Activated CD8-positive, alpha-beta memory T cell treated with anti-CD3 and anti-CD28 coated beads for 36 hours (primary cell): ENCODE data around the gene BCKDHA. TPM values are rescaled to one million over a fixed set of nuclear protein-coding genes. Genes with fewer than 3 reads are reported as not detected.
"Not testable (repeated sequence)": the region's sequence is repeated elsewhere in the genome, so short reads cannot be mapped to it uniquely, and the experiment has no call there.

Experiments
- CTCF ChIA-PET: fragments of 350-600 bp; sonication (Branson Sonifier 250); formaldehyde crosslinking; loops from one replicate; lab custom pipeline; 2021; ENCODE audit warnings: antibody characterized with exemption; lab: Charles Lee
- POLR2A ChIA-PET: fragments of 350-600 bp; sonication (Branson Sonifier 250); formaldehyde crosslinking; loops from one replicate; lab custom pipeline; 2021; ENCODE audit warnings: antibody characterized with exemption; lab: Charles Lee
- total RNA-seq, 2 experiments: library from RNA; stranded (reverse); gene quantifications; one replicate each; pipeline ENCODE4 v1.2.3, GENCODE V29; 2021

The BCKDHA gene
- total RNA-seq, 2 experiments from 2014 or later: 21.5 to 24.8 TPM

GRCh38 chr19:41452584-41453275, 55.1 kb downstream of the BCKDHA start:
- ChIA-PET CTCF (interaction anchor here (0.7 to 1.8 kb wide), 3 partner anchors 19 to 144 kb away, joined by 3 to 5 read pairs (median 5); no protein-coding TSS in a partner anchor), POLR2A (interaction anchor here (0.7 kb wide), 1 partner anchor 38 kb away, joined by 3 read pairs; no protein-coding TSS in a partner anchor)

GRCh38 chr19:41455936-41456335, 58.3 kb downstream of the BCKDHA start:
- POLR2A ChIA-PET: no interaction called here
- CTCF ChIA-PET: interaction anchor here (1.2 kb wide), 1 partner anchor 24 kb away, joined by 3 read pairs; no protein-coding TSS in a partner anchor

- ChIA-PET CTCF (interaction anchor here (1.2 kb wide), 1 partner anchor 24 kb away, joined by 3 read pairs; no protein-coding TSS in a partner anchor), POLR2A (no interaction called here)
These were observed 58.8 kb downstream of the BCKDHA start for GRCh38 chr19:41456342-41456918.

- ChIA-PET CTCF (interaction anchor here (0.7 to 1.4 kb wide), 2 partner anchors 8 to 1151 kb away, joined by 5 to 6 read pairs; no protein-coding TSS in a partner anchor), POLR2A (interaction anchor here (0.7 kb wide), 2 partner anchors 9 to 657 kb away, joined by 3 to 5 read pairs; no protein-coding TSS in a partner anchor)
These were observed 59.6 kb downstream of the BCKDHA start for GRCh38 chr19:41457241-41457640.

- ChIA-PET CTCF (no interaction called here), POLR2A (no interaction called here)
These were observed 64.9 kb downstream of the BCKDHA start for GRCh38 chr19:41462497-41462896.

GRCh38 chr19:41463257-41464256, 65.9 kb downstream of the BCKDHA start:
- CTCF ChIA-PET, POLR2A ChIA-PET: not testable (repeated sequence)

Other genes with a start within 250 kb of the BCKDHA start
- not detected for gene CYP2S1, start 204.6 kb upstream of the BCKDHA start, total RNA-seq
- under 1 TPM; 0.08 to 0.21 TPM for gene AXL, start 178.6 kb upstream of the BCKDHA start, total RNA-seq
- gene HNRNPUL1, start 133.4 kb upstream of the BCKDHA start, total RNA-seq: 100 to 1,000 TPM; 258 to 262 TPM
- 10 to 100 TPM; 22.9 to 25.1 TPM for gene CCDC97, start 87.6 kb upstream of the BCKDHA start, total RNA-seq
- gene TGFB1, start 43.9 kb upstream of the BCKDHA start, total RNA-seq: 100 to 1,000 TPM; 148 to 150 TPM
- gene B9D2, start 33.7 kb upstream of the BCKDHA start, total RNA-seq: 1 to 10 TPM; 5.5 to 5.6 TPM
- 1 to 10 TPM; 2.2 to 3.0 TPM for gene TMEM91, start 21.3 kb upstream of the BCKDHA start, total RNA-seq
- 10 to 100 TPM; 52.2 to 57.6 TPM for gene EXOSC5, start 459 bp upstream of the BCKDHA start, total RNA-seq
- under 1 TPM; 0.36 to 0.61 TPM for gene B3GNT8, start 29.6 kb downstream of the BCKDHA start, total RNA-seq
- 10 to 100 TPM; 67.6 to 70.0 TPM for gene DMAC2, start 42.1 kb downstream of the BCKDHA start, total RNA-seq
- not detected for gene ERICH4, start 45.3 kb downstream of the BCKDHA start, total RNA-seq
- 10 to 100 TPM; 41.9 to 43.8 TPM for gene CEACAM21, start 178.3 kb downstream of the BCKDHA start, total RNA-seq
- gene CEACAM4, start 229.3 kb downstream of the BCKDHA start, total RNA-seq: not detected